CD4-positive, alpha-beta T cell treated with Interleukin-15 for 1 hour (primary cell): ENCODE data around the gene DDX21.
"Not testable (repeated sequence)": the region's sequence is repeated elsewhere in the genome, so short reads cannot be mapped to it uniquely, and the experiment has no call there.

Experiments
- DNase-seq: peaks from one replicate; pipeline ENCODE4 v3.0.0-alpha.2; 2020

The DDX21 gene

DNA sequence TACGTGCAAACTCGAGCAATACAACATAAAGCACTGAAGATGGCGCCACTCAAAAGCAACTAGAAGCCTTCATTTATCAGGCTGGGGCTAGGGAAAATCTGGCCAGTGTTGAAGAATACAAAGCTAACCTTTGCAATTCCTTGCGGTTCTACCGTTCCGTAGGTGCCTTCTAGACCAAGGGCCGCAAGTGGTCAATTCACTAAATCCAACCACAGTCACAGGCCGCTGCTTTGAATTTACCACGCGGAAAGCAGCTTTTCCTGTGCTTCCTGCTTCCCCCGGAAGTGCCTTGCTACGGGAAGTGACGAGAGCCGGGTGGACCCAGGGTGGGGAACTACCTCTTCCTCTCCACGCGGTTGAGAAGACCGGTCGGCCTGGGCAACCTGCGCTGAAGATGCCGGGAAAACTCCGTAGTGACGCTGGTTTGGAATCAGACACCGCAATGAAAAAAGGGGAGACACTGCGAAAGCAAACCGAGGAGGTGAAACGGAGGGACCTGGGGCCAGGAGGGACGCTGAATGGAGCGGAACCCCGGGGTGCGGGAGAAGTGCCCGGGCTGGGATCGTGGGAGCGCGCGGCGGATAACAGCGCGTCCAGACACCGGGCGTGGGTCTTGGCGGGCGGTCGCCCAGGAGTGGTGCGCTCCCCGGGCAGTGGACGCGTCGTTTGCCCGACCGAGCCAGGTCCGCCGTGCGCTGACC lies at the start of gene DDX21:
Gene DDX21, plus strand, starts transcription at position 339 of the 701 bp plus-strand sequence. Its CDS starts 56 bp downstream, at position 395.
- DNase-seq: peak; percentile 90

DNA sequence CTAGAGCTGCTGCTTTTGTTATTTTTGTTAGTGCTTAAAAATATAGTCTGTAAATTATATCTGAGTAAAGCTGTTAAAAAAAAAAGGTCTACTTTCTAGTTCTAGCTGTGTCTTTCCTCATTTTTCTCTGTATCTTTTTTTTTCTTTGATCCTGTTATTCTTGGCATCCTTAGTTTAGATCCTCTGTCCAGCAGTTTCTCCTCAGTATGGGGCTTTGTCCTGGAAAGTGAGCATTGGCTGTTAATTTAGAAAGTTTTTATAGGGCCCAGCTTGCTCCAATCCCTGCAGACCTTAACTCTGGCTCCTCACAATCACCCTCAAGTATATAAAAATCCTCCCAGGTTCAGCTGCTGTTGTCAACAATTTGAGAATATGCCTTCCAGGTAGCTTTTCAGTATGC lies 31.4 kb upstream of the DDX21 start:
- DNase-seq: no peak

DNA sequence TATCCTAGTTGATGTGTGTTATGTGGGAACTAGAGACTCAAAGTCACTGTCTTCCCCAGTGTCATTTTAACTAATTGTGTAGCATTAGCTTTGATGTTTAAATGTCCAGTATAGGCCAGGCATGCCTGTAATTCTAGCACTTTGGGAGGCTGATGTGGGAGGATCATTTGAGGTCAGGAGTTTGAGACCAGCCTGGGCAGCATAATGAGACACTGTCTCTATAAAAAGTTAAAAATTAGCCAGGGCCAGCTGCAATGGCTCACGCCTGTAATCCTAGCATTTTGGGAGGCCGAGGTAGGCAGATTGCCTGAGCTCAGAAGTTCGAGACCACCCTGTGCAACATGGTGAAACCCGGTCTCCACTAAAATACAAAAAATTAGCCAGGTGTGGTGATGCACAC lies 30.5 kb upstream of the DDX21 start:
- no peak for DNase-seq

DNA sequence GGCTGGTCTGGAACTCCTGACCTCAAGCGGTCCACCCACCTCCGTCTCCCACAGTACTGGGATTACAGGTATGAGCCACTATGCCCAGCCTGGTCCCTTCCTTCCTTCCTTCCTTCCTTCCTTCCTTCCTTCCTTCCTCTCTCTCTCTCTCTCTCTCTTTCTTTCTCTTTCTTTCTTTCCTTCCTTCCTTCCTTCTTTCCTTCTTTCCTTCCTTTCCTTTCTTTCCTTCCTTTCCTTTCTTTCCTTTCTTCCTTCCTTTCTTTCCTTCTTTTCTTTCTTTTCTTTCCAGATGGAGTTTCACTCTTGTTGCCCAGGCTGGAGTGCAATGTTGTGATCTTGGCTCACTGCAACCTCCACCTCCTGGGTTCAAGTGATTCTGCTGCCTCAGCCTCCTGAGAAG lies 26.8 kb upstream of the DDX21 start:
- DNase-seq: not testable (repeated sequence)

DNA sequence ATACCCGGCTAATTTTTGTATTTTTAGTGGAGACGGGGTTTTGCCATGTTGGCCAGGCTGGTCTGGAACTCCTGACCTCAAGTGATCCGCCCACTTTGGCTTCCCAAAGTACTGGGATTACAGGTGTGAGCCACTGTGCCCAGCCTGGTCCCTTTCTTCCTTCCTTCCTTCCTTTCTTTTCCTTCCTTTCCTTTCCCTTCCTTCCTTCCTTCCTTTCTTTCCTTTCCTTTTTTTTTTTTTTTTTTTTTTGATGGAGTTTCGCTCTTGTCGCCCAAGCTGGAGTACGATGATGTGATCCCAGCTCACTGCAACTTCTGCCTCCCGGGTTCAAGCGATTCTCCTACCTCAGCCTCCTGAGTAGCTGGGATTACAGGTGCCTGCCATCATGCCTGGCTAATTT lies 26.1 kb upstream of the DDX21 start:
- not testable (repeated sequence) for DNase-seq

DNA sequence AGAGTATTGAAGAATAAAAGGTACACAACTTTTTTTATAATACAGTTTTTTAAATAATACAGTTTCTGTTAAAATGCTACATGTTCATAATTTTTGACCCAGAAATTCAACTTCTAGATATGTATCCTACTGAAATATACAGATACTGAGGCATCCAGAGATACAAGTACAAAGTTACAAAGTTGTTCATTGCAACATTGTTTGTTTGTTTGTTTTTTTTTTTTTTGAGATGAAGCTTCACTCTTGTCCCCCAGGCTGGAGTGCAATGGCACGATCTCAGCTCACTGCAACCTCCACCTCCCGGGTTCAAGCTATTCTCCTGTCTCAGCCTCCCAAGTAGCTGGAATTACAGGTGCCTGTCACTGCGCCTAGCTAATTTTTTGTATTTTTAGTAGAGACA lies 23.1 kb upstream of the DDX21 start:
- DNase-seq: not testable (repeated sequence)

DNA sequence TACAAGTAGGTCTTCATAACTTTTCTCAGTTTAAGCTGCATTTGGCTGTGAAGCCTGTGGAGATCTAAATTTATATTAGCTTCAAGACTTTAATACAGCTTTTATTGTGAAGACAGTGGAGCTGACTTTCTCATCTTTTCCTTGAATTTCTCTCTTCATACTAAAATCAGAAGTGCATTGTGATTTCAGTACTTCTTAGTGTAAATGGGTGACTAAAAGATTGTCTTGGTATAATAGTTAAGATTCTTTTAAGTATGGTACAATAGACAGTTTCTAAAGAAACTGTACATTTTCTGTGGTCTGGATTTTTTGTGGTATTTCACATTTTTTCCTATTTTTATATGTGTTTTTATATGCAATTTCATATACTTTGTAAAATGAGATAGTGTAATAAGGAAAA lies 21.0 kb upstream of the DDX21 start:
- no peak for DNase-seq

DNA sequence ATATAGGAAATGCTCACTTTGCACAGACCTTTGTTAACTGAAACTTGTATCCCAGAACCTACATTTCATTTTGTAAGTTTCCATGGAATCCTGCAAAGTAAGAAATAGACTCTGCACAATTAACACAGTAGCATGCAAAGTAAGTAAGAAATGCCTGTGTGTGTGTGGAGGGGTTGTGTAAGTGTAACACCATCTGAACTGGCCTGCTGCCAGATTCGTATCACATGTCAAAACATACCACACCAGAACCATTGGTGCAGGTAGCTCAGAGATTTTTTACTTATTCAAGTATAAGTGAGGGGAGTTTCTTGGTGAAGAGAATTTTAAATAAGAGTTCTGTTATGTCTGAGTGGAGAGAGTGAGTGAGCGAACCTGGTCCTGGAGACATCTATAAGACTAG lies 17.9 kb upstream of the DDX21 start:
- no peak for DNase-seq

DNA sequence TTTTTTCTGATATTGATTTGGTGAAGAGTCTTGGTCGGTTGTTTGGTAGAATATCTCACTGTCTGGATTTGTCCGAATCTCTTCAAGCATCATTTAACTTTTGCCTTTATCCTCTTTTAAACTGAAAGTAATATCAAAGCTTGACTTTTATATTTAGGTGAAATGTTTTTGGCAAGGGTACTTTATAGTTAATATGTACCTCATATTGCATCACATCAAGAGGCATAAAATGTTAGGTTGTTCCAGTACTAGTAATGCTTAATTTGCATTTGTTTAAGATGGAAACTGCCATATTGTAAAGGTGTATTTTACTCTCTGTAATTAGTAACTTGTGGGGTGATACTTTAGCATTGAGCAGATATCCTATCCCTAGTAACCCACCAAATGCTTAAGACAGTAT lies 17.1 kb upstream of the DDX21 start:
- no peak for DNase-seq

DNA sequence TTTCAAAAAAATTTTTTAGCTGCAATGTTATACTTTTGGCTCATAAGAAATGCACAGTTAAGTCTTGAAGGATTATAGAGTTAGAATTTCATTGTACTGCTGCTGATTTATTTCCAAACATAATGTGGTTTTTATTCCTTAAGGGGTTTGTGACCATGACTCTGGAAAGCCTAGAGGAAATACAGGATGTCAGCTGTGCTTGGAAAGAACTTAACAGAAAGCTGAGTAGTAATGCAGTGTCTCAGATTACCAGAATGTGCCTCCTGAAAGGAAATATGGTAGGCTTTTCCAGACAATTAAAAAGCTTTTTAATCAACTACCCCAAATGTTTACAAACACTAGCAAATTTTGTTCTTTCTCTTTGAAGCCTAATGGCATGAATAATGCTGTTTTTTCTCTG lies 15.1 kb upstream of the DDX21 start:
- DNase-seq: not testable (repeated sequence)

DNA sequence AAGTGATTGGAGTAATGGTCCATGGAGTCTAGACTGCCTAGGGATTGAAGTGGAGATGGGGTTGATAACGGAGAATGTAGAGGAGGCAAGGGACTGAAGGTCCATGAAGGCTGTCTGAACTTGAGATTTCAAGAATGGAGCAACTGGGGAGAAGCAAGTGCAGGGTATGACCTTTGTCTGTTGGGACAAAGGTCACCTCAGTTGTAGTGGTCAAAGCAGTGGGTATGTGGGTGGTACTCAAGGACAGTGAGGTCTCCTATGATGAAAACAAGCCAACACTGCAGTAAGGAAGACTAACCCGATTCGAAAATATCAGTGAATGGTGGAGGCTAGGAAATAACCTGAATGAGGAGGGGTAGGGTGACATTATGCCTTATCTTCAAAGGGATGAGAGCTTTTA lies 5.4 kb upstream of the DDX21 start:
- DNase-seq: no peak

DNA sequence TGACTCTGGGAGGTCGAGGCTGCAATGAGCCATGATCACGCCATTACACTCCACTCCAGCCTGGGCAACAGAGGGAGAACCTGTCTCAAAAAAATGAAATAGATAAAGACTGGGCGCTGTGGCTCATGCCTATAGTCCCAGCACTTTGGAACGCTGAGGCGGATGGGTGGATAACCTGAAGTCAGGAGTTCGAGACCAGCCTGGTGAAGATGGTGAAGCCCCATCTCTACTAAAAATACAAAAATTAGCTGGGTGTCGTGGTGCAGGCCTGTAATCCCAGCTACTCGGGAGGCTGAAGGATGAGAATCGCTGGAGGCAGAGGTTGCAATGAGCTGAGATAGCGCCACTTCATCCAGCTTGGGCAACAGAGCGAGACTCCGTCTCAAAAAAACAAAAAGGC lies 1.1 kb upstream of the DDX21 start:
- no peak for DNase-seq

DNA sequence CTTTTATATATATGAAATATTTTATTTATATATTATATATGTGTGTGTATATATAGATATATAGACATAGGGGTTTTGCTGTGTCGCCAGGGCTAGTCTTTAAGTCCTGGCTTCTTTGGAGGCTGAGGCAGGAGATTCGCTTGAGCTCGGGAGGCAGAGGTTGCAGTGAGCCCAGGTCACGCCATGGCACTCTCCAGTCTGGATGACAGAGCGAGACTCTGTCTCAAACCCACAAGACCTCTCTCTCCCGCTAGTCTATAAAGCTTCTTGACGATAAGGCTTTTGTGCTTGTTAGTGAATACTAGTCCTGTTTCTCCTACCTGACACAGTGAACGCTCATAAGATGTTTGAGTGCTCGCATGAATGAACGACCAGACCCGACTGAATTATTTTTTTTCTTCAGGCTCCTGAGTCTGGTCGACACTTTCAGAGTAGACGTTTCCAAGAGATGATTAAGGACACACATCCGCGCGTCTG lies 577 bp upstream of the DDX21 start:
- no peak for DNase-seq

DNA sequence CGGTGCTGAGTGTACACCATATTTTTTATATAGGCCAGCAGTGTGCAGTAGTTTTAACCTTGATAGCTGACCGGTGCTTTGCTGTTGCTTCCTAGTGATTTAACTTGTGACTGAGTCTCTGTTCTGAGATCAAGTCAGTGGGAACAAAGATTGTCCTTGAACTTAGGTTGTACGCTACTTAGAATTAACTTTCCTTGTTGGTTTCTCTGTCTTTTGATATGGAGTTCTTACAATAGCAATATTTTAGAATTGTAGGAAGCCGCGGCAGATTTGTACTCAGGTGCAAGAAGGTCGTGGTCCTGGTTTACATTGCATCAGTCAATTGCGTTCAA lies 1.3 kb downstream of the DDX21 start:
- DNase-seq: no peak

DNA sequence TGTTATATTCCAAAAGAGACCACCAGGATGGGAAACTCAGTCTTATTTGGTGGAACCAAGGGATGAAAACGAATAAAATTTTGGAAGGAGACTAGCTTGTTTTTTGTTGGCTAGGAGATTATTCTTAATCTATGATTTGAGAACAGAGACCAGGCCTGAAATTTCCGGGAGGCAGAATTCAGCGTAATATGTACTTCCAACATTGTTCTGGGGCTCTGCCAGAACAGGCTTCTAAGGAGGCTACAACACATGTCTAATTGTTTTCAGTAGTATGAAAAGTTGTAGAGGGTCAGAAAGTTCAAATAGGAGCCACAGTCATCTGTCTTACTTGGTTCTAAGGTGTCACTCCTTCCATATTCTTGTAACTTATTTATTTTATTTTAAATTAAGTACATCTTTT lies 1.7 kb downstream of the DDX21 start:
- DNase-seq: no peak

DNA sequence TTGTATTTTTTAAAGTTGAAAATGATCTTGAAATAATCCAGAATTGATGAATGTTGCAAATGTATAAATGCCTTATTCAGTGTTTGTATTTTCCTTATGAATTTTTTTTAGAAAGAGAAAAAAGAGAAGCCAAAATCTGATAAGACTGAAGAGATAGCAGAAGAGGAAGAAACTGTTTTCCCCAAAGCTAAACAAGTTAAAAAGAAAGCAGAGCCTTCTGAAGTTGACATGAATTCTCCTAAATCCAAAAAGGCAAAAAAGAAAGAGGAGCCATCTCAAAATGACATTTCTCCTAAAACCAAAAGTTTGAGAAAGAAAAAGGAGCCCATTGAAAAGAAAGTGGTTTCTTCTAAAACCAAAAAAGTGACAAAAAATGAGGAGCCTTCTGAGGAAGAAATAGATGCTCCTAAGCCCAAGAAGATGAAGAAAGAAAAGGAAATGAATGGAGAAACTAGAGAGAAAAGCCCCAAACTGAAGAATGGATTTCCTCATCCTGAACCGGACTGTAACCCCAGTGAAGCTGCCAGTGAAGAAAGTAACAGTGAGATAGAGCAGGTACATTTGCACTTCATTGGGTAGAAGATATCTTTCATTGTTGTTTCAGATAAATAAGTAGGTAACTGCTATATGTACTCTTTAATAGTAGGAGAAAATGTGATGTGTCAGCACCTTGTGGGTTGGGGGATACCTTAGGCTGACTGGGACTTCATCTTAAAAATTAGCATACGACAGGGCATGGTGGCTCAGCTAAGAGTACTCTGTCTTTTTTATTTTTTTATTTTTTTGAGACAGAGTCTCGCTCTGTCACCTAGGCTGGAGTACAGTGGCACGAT lies 3.9 kb downstream of the DDX21 start:
- no peak for DNase-seq

DNA sequence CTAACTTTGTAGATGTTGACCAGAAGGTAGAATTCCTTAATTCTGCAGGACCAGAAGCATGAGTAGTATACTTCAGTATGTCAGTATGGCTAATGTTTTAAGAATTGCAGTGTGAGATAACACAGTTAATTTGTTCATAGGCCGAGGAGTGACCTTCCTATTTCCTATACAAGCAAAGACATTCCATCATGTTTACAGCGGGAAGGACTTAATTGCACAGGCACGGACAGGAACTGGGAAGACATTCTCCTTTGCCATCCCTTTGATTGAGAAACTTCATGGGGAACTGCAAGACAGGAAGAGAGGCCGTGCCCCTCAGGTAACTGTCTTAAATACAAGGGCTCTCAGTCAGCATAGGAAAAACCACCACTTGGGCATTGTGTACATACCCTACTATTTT lies 7.2 kb downstream of the DDX21 start:
- no peak for DNase-seq

DNA sequence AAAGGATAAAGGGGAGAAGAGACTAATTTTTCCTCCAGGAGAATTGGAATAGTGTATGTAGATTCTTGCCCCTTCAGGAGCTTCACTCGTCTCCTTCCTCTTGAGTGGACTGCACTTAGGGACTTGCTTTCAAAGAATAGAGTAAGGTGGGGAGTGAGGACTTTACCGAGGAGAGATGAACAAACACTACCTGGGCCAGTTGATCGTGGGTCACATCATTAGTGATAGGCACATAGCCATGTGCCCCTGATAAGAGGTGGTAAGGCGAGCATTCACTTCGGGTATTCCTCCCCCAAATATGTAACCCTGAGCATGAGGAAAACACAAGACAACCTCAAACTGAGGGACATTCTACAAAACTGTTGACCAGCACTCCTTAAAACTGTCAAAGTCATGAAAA lies 18.0 kb downstream of the DDX21 start:
- no peak for DNase-seq

DNA sequence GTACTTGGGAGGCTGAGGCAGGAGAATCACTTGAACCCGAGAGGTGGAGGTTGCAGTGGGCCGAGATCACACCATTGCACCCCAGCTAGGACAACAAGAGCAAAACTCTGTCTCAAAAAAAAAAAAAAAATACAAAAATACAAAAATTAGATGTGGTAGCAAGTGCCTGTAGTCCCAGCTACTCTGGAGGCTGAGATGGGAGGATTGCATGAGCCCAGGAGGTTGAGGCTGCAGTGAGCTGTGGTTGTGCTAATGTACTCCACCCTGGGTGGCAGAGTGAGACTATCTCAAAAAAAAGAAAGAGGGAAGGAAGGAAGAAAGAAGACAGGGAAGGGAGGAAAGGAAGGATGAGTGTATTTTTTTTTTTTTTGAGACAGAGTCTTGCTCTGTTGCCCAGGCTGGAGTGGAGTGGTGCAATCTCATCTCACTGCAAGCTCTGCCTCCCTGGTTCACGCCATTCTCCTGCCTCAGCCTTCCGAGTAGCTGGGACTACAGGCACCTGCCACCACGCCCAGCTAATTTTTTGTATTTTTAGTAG lies 20.0 kb downstream of the DDX21 start:
- DNase-seq: not testable (repeated sequence)

DNA sequence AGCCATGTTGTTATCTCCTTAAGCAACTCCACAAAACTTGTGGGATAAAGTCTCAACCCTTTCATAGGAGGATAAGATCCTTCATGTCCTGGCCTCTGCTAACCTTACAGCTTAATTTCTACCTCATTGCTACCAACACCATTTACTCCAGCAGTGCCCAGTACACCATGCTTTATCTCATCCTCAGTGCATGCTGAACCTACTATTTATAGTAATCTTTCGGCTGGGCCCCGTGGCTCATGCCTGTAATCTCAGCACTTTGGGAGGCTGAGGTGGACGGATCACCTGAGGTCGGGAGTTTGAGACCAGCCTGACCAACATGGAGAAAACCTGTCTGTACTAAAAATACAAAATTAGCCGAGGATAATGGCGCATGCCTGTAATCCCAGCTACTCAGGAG lies 23.8 kb downstream of the DDX21 start:
- DNase-seq: not testable (repeated sequence)

DNA sequence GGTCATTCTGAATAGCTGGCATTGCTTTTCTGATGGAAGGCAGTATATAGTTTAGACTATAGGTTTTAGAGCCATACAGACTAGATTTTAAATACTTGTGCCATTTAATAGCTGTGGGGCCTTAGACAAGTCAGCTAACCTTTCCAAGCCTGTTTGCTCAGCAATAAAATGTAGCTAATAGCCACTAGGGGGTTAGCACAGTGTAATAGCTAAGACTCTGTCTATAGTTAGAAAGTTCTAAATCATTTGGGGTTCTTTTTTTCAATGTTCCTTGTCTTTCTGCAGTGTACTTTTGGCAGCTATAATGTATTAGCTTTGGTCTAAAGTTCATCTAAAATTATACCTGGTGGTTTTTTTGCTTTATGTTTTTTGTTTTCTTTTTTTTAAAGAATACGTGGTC lies 25.1 kb downstream of the DDX21 start:
- DNase-seq: no peak

DNA sequence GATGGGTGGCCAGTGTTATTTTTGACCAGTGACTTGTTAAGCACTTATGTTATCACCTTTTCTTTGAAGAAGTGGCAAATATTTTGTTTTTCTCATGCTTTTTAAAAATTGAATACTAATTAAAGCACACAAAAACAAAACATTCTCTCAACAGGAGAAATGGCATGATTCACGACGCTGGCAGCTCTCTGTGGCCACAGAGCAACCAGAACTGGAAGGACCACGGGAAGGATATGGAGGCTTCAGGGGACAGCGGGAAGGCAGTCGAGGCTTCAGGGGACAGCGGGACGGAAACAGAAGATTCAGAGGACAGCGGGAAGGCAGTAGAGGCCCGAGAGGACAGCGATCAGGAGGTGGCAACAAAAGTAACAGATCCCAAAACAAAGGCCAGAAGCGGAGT lies 26.4 kb downstream of the DDX21 start:
- no peak for DNase-seq

DNA sequence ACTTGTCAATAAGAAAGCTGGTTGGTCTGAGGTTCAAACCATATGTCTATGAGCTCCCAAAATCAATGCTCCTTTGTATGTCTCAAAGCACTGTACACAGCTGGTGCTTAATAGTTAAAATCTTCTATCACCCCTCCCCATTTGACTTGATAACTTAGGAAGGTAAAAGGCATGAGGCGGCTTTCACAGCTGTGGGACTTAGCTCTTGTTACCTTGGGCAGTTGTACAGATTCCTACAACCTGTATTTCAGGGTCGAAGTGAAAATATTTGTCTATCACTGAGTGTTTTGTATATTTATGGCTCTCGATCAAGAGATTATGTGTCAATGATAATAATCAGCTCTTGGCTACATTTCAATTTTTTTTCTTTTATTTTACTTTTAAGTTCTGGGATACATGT lies 31.6 kb downstream of the DDX21 start:
- DNase-seq: no peak
